SKM-1 treated with dmso at 0.1 percent for 144 hours (cell line): ENCODE data around the gene ANAPC13.

Experiments
- DNase-seq: peaks from one replicate; lab custom pipeline; 2025; ENCODE audit not compliant: unreplicated experiment; lab: John Stamatoyannopoulos, UW

The ANAPC13 gene

GRCh38 chr3:134483195-134483900 lies 2.4 kb downstream of the ANAPC13 start:
- DNase-seq = no peak

DNA sequence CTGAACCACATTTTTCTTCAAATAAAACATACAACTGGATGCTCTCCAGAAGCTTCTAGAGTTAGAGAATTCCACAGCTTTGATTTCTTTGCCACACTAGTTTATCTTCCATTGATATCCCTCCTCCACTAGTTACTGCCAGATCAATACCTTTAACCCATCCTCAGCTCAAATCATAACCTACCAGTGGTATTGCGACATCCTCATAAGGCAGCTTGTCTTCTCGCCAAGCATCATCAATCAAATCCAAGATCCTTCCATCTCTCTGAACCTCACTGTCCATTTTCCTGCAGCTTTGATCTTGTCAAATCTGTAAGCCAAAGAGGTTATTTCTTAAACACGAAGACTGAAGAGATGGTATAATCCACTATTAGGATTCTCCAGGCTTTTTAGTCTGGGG lies 3.2 kb downstream of the ANAPC13 start:
- DNase-seq = no peak

- no peak for DNase-seq
These were observed 4.6 kb downstream of the ANAPC13 start for GRCh38 chr3:134481166-134481565.

GRCh38 chr3:134480546-134480945 lies 5.2 kb downstream of the ANAPC13 start:
- no peak for DNase-seq

GRCh38 chr3:134477938-134478337 lies 7.8 kb downstream of the ANAPC13 start:
- no peak for DNase-seq

- DNase-seq = no peak
These were observed 8.8 kb downstream of the ANAPC13 start for GRCh38 chr3:134477002-134477401.

GRCh38 chr3:134476306-134476705 lies 9.5 kb downstream of the ANAPC13 start:
- no peak for DNase-seq

GRCh38 chr3:134474956-134475355 lies 10.8 kb downstream of the ANAPC13 start:
- DNase-seq = no peak

DNA sequence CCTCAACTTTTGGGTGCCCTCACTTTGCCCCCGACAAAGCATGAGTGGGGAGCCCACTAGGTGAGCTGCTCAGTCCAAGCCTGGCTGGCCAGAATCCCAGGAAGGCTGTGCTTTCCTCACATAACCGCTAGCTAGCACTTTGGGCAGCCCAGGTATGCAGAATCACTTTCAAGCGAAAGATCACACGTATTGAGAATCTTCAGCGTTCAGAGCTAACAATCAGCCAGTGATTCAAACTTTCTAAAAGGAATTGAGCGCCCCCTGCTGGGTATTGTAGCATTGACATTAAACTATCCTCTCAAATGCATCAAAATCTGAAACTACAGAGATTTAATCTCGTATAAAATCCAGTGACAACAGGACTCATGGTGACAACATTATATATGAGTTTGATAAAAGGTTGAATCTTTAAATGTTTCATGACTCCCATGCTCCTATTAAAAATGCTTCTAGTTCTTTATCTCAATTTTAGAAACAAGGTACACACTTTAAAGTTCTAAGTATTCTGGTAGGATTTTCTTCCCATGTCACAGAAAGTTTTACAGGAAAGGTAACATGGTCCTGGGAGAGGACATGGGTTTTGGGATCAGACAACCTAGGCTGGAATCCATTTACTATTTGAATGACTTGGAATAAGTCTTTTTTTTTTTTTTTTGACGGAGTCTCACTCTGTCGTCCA lies 11.8 kb downstream of the ANAPC13 start:
- DNase-seq = peak; percentile 45

DNA sequence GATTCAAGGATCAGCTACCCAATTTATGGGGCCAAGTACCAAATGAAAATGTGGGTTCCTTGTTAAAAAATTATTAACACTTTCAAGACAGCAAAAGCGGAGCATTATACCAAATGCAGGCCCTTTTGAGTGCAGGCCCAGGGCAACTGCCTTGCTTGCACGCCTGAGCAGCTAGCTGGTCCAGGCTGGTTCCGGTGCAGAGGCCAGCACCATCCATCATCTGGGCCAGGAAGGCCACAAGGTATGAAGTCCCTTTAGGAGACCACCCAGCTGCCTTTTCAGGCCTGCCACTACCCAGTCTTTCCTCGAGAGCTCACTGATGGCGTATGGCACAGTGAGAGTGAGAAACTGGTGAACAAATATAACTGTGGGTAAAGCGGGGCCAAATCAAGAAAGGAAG lies 13.0 kb downstream of the ANAPC13 start:
- no peak for DNase-seq

DNA sequence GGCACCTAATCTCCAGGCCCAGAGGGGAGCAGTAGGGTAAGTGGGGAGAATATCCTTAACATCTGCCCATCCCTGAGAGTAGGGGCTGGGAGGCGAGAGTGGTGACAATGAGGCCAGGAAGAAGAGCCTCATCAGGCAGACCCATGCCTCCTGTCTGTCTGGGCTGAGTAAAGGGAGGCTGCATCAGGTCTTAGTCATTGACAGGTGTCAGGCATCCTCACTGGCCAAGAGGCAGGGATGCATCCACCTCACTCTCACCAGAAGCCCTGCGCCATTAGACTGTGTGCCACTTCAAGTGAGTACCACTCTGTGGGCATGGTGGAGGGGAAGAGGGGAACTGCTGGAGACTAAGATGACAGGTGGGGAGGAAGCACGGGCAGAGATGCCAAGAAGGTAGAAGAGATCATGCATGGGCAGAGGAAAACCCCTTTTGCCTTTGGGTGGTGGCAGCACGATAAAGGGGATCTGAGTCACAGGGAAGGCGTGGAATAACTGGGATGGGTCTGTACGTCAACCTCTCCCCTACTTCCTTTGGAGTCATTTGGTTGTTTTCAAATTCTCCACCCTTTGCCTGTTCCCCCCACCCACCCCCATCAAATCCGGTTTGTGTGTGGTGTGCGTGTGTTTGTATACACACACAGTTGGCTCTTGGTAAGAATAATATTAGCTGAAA lies 14.1 kb downstream of the ANAPC13 start:
- no peak for DNase-seq

DNA sequence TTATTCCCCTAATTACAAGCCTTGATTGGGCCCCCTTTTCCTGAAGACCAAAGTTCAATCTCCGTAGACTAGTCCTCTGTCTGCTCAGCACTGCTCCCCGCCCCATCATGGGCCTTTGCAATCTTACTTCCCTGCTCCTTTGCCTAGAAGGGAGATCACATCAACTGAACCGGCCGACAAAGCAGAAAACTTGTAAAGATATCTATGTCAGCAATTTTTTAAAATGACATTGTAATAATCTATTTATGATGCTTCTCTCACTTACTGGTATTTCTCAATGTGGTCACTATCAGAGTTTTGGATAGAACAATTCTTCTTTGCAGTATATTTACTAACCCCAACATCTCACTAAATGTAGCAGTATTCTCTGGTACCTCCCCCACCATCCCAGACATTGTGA lies 17.3 kb downstream of the ANAPC13 start:
- no peak for DNase-seq

DNA sequence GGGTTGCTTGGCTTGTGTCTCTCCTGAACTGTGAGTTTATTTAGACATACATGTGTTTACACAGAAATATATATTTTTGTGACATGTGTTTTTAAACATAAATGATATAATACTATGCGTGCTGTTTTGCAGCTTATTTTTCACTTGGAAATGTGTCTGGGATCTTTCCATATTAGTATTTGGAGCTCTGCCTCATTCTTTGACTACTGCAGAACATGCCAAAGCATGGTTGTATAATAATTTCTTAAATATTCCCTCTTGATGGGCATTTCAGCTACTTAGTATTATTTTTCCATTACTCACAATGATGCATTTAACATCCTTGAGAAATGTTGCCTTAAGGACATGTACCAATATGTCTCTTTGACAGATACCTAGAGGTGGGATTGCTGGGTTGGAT lies 19.5 kb downstream of the ANAPC13 start:
- DNase-seq = no peak

DNA sequence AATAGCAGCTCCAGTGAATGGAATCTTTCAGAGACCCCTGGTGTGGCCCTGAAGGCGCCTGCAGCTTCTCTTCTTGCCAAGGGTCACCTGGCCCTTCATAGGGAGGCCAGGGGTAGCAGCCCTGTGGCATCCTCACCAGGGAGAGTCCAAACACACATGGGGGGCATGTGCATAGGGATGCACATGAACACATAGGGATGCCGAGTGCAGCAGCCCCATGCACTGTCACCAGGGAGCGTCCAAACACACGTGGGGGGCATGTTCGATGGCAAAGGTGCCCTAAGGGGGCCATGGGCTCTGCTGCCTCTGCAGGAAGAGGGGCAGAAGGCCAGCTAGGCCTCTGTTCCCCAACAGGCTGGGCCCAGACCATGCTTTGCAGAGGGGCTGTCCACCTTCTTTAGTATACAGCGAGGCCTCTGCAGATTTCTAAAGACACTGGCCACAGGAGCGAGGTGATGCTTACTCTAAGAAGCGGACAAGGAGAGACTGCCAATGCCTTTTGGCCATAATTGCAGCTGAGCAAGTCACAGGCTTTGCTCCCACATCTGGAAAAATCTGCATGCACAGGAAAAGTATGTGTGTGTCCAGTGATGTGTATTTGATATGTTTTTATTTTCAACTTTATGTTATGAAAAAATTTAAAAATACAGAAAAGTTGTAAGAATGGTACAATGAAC lies 21.0 kb downstream of the ANAPC13 start:
- DNase-seq = no peak

GRCh38 chr3:134464064-134464688 lies 21.6 kb downstream of the ANAPC13 start:
- DNase-seq = no peak

- DNase-seq = no peak
These were observed 22.1 kb downstream of the ANAPC13 start for GRCh38 chr3:134463676-134464063.

- no peak for DNase-seq
These were observed 23.3 kb downstream of the ANAPC13 start for GRCh38 chr3:134462331-134462941.

DNA sequence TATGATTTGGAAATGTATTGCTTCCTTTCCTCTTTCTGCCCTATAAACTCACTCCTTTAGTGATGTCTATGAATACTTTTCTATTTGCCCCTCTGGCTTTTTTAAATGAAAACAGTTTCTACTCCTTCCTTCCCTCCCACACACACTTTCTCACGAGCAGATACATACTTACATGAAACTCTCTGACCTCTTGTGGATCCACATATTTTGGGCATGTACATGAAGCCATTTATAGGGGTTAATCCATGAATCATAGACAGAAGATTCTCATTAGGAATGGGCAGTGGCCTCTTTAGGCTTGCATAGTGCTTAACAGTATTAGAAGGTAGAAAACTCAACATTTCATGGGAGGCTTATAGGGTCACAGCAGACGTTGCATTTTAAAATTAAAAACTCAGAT lies 24.8 kb downstream of the ANAPC13 start:
- DNase-seq = no peak

GRCh38 chr3:134459562-134459961 lies 26.2 kb downstream of the ANAPC13 start:
- DNase-seq = no peak

DNA sequence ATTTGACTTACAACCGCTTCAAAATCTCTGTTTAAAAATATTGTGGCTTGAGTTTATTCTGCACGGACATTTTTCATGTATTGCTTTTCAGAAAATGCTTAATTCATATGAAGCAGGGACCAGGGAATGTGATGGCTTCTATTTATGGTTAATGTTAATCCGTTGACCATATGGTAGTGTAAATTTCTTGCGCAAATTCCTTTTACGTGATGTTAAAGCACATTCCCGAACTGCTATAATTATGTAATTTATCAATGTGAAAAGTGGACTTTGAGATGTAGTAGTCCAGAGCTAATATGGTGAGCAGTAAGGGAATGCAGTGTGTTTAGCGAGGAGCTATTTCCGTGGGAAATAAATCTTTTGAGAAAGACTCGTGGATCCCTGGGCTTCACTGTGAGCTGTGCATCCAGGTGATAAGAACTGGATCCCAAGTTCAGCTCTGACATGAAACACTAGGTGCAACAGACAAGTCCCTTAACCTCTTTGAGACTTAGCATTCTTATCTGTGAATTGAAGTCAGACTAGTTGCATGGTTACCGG lies 27.3 kb downstream of the ANAPC13 start:
- DNase-seq = no peak
